Amygdala (tissue), 56 donors: ENCODE data around the gene C2CD4C.
"Not testable (repeated sequence)": the region's sequence is repeated elsewhere in the genome, so short reads cannot be mapped to it uniquely, and the experiment has no call there.

ENCODE experiments used
- DNase-seq, 56 donors: peaks; one replicate each; lab custom pipeline; 2025; lab: John Stamatoyannopoulos, UW

C2CD4C gene

GRCh38 chr19:386189-386588 is 22.8 kb downstream of the C2CD4C start:
- DNase-seq = not testable (repeated sequence)

GRCh38 chr19:384799-385169 is 24.2 kb downstream of the C2CD4C start:
- no peak for DNase-seq

GRCh38 chr19:383922-384798 is 24.8 kb downstream of the C2CD4C start:
- DNase-seq = peak in 13 of 56 donors; percentile 11 to 53 (median 22)

GRCh38 chr19:383040-383439 is 25.9 kb downstream of the C2CD4C start:
- DNase-seq = no peak

GRCh38 chr19:382578-382977 is 26.4 kb downstream of the C2CD4C start:
- not testable (repeated sequence) for DNase-seq

GRCh38 chr19:381901-382300 is 27.0 kb downstream of the C2CD4C start:
- DNase-seq = not testable (repeated sequence)

- DNase-seq = not testable (repeated sequence)
Observed at GRCh38 chr19:380618-381219, 28.2 kb downstream of the C2CD4C start.

- DNase-seq = no peak
Observed at GRCh38 chr19:379796-380195, 29.2 kb downstream of the C2CD4C start.

GRCh38 chr19:378706-379105 is 30.2 kb downstream of the C2CD4C start:
- DNase-seq = no peak

GRCh38 chr19:377801-378581 is 31.0 kb downstream of the C2CD4C start:
- no peak for DNase-seq

GRCh38 chr19:376111-376470 is 32.9 kb downstream of the C2CD4C start:
- no peak for DNase-seq

GRCh38 chr19:375395-376110 is 33.4 kb downstream of the C2CD4C start:
- no peak for DNase-seq

GRCh38 chr19:374886-375235 is 34.1 kb downstream of the C2CD4C start:
- no peak for DNase-seq

GRCh38 chr19:374183-374885 is 34.6 kb downstream of the C2CD4C start:
- DNase-seq = no peak

- no peak for DNase-seq
Observed at GRCh38 chr19:373391-374182, 35.4 kb downstream of the C2CD4C start.

- DNase-seq = peak in 11 of 56 donors; percentile 6 to 34 (median 20)
Observed at GRCh38 chr19:372306-372890, 36.5 kb downstream of the C2CD4C start.

- DNase-seq = no peak
Observed at GRCh38 chr19:371501-372168, 37.3 kb downstream of the C2CD4C start.

- DNase-seq = no peak
Observed at GRCh38 chr19:370641-371330, 38.2 kb downstream of the C2CD4C start.
